Activated T-helper 17 cell treated with anti-CD3 and anti-CD28 coated beads, Interleukin-2, amount 50 U/mL, for 72 hours (primary cell): Measurements from ENCODE around the gene C1orf174. TPM values are rescaled to one million over a fixed set of nuclear protein-coding genes. Genes with fewer than 3 reads are reported as not detected.
A peak's percentile ranks its signal among the peaks of the same experiment; 100 is the strongest.
"Not testable (repeated sequence)": the region's sequence is repeated elsewhere in the genome, so short reads cannot be mapped to it uniquely, and the experiment has no call there.

Source experiments
- ATAC-seq: fragments of 150-1000 bp; cut with Tn5 transposase; replicated peaks from 2 replicates; pipeline ENCODE4 v1.10.0; 2021; ENCODE audit warnings: mild to moderate bottlenecking, moderate library complexity
- H3K27ac Mint-ChIP-seq: one replicate; pipeline ENCODE4 v1.8.0; 2022; ENCODE audit warnings: mixed read lengths
- H3K27me3 Mint-ChIP-seq: one replicate; pipeline ENCODE4 v1.8.0; 2022; ENCODE audit warnings: mixed read lengths
- H3K36me3 Mint-ChIP-seq: one replicate; pipeline ENCODE4 v1.8.0; 2022; ENCODE audit warnings: low read depth, mild to moderate bottlenecking, mixed read lengths
- H3K4me1 Mint-ChIP-seq: one replicate; pipeline ENCODE4 v1.8.0; 2022; ENCODE audit warnings: mixed read lengths
- H3K4me3 Mint-ChIP-seq: one replicate; pipeline ENCODE4 v1.8.0; 2022; ENCODE audit warnings: mild to moderate bottlenecking, mixed read lengths
- H3K9me3 Mint-ChIP-seq: one replicate; pipeline ENCODE4 v1.8.0; 2022; ENCODE audit warnings: mixed read lengths
- total RNA-seq, 2 donors: library from RNA; stranded (reverse); gene quantifications; one replicate each; pipeline ENCODE4 v1.2.3, GENCODE V29; 2022

C1orf174 gene
- total RNA-seq, 2 donors from 2014 or later, result 25.1 to 33.2 TPM

DNA sequence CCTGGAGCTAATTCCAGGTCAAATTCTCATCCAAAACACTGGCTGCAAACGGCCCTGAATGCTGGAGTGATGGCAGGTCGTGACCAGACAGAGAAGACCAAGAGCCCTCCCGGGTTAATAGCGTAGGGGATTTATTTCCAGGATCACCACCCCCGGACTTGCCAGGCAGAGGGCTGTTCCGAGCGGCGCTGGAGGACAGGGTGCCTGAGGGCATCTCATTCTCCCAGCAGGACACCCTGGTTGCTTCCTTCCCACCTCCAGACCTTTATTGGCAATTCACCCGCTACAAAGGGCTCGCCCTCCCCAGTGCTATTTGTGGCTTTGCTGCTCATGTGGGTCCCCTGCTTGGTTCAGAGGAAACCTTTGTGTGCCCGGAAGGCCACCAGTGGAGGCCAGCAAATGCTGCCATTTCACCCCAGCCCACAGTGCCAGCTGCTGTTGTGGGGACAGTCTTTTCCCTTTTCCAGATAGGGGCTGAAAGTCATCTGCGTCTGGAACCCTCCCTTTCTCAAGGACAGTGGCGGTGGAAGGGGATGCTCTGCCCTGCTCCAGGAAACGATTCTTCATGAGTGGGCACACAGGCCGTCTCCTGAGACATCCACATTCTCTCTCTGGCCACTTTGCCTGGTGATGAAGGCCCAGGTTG lies 19.0 kb upstream of the C1orf174 start:
- H3K27ac Mint-ChIP-seq, result no peak overlapping the region
- H3K9me3 Mint-ChIP-seq, result no peaks in the 10 kb centered on the region
- no peaks in the 10 kb centered on the region for H3K4me1 Mint-ChIP-seq
- no peak for ATAC-seq
- no peak overlapping the region for H3K4me3 Mint-ChIP-seq
- H3K27me3 Mint-ChIP-seq, result no peaks in the 10 kb centered on the region
- H3K36me3 Mint-ChIP-seq, result no peaks in the 10 kb centered on the region

DNA sequence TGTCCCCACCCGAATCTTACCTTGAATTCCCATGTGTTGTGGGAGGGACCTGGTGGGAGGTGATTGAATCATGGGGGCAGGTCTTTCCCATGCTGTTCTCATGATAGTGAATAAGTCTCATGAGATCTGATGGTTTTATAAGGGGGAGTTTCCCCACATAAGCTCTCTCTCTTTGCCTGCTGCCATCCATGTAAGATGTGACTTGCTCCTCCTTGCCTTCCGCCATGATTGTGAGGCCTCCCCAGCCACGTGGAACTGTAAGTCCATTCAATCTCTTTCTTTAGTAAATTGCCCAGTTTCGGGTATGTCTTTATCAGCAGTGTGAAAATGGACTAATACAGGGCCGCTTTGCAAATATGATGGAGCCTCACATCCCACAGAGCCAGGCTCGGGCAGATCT lies 18.3 kb upstream of the C1orf174 start:
- H3K27ac Mint-ChIP-seq, H3K9me3 Mint-ChIP-seq, ATAC-seq, H3K4me3 Mint-ChIP-seq, H3K36me3 Mint-ChIP-seq, H3K27me3 Mint-ChIP-seq, H3K4me1 Mint-ChIP-seq: not testable (repeated sequence)

DNA sequence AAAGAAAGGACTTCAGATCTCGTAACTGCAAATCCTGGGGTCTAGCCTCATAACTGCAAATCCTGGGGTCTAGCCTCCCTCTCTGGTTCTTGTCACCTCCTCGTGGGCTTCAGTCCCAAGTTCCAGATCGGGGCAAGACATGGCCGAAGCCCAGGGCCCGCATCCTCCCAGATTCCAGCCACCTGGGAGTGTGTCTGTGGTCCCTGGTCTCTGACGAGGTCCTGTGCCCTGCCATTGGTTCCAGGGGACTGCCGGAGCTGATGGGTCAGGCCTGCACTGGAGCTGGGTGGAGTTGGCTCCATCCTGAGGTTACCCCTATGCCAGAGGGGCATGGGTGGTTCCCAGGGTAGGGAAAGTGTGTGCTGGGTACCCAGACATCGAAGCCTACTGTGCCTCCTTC lies 17.7 kb upstream of the C1orf174 start:
- Mint-ChIP-seq H3K4me3 (no peak overlapping the region), H3K36me3 (no peaks in the 10 kb centered on the region), H3K9me3 (no peaks in the 10 kb centered on the region), H3K27ac (no peak overlapping the region), H3K4me1 (no peaks in the 10 kb centered on the region), H3K27me3 (no peaks in the 10 kb centered on the region)
- ATAC-seq, result no peak

DNA sequence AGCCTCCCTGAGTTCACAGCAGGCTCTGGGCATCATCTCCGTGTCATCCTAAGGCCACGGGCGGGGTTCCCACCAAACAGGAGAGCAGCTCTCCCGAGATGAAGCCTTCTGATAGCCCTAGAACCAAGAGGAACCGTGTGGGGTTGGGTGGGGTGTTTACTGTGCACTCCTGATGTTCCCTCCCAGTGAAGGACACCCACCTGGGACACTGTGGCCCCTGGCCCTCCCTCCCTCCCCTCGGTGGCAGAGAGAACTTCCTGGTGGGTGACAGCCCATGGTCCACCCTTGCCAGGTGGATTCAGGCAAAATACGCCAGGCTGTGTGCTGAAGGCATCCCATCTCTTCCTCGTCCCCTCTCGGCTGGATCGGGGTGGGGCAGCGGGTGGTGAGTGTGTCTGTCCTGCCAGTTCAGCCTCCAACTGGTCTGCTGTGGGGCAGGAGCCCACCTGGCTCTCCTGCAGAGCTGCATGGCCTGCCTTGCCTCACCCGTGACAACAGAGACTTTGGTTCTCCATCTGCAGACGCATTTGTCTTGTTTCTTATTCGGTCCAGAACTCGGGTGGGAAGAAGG lies 15.6 kb upstream of the C1orf174 start:
- H3K36me3 Mint-ChIP-seq, result no peaks in the 10 kb centered on the region
- no peak overlapping the region for H3K27ac Mint-ChIP-seq
- no peaks in the 10 kb centered on the region for H3K4me1 Mint-ChIP-seq
- H3K9me3 Mint-ChIP-seq, result no peaks in the 10 kb centered on the region
- H3K27me3 Mint-ChIP-seq, result no peaks in the 10 kb centered on the region
- no peak for ATAC-seq
- H3K4me3 Mint-ChIP-seq, result no peak overlapping the region

DNA sequence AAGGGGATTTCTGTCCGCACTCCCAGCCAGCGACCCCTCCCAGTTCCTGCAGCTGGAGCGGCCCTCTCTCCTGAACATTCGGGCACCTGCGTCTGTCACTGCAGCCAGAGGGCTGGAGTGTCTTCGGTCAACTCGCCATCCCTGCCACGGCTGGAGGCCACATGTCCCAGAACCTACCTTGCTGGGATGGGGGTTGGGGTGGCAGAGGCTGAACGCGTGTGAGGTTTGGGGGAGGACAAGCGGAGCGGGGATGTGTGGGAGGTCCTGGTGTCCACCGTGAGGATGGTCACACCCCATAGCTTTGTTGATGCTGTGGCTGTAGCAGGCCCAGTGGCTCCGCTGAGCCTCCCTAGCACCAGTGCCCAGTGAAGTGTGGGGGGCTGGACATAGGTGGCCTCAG lies 14.8 kb upstream of the C1orf174 start:
- no peaks in the 10 kb centered on the region for H3K27me3 Mint-ChIP-seq
- no peak for ATAC-seq
- no peak overlapping the region for H3K27ac Mint-ChIP-seq
- no peaks in the 10 kb centered on the region for H3K9me3 Mint-ChIP-seq
- no peak overlapping the region for H3K4me3 Mint-ChIP-seq
- H3K36me3 Mint-ChIP-seq, result no peaks in the 10 kb centered on the region
- no peaks in the 10 kb centered on the region for H3K4me1 Mint-ChIP-seq

DNA sequence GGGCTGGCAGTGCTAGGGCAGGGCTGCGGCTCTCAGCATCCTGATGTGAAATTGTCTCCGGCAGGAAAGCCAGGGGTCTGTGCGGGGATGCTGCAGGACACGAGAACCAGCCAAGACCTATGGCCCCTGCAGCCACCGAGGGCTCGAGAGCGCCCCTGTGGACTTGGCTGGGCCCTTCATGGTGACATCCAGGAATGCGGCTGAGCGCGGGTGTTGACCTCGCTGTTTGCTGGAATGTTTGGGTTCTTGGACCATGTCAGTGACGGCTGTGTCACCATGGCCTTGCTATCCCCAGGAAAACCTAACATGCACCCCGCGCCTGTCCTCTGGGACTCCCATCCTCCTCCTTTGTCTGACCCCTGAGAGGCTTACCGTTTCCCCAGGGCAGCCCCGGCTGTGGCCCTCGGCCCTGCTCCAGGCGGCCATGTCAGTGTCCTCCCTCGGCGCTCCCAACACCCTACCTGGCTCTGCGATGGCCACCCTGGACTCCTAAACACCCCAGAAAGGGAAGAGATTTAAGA lies 14.3 kb upstream of the C1orf174 start:
- H3K9me3 Mint-ChIP-seq, result no peaks in the 10 kb centered on the region
- H3K4me1 Mint-ChIP-seq, result no peaks in the 10 kb centered on the region
- no peaks in the 10 kb centered on the region for H3K36me3 Mint-ChIP-seq
- H3K27me3 Mint-ChIP-seq, result no peaks in the 10 kb centered on the region
- H3K27ac Mint-ChIP-seq, result no peak overlapping the region
- ATAC-seq, result no peak
- no peak overlapping the region for H3K4me3 Mint-ChIP-seq

DNA sequence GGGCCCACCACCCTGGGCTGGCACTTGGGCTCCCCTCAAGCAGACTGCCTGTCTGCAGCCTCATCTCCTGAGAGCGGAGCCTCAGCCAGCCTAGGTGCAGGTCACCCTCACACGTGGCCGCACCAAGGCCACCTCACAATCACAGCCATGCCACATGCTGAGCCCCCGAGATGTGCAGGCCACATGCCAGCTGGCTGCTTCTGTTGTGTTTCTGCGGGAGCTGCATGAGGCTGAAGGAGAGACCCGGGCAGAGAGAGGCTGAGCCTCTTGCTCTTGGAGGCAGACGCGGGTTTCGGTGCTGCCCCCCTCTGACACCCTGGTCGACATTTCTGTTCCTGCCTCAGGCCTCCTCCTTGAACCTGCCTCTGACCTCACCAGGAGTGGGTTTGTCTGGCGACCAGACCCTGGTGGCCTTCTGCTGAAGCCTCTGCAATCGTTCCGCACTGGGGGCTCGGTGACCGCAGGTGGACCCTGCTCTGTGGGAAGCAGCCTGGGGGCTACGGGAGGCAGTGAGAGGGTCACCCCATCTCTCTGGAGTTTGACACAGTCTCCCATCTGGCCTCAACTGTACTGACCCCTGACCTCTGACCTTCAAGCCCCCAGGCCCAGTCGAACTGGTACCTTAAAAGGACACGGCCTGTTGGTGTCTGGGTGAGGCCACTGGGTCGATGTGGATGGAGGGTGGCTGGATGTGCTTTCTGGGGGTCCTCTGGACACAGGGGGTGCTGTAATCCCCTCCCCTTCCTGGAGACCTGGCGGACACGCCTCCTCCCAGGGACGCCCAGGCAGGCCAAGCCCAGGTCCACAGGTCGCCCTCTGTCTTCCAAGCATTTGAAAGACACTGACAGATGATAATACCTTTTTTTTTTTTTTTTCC lies 13.0 kb upstream of the C1orf174 start:
- Mint-ChIP-seq H3K4me3 (no peak overlapping the region), H3K27me3 (no peaks in the 10 kb centered on the region)

DNA sequence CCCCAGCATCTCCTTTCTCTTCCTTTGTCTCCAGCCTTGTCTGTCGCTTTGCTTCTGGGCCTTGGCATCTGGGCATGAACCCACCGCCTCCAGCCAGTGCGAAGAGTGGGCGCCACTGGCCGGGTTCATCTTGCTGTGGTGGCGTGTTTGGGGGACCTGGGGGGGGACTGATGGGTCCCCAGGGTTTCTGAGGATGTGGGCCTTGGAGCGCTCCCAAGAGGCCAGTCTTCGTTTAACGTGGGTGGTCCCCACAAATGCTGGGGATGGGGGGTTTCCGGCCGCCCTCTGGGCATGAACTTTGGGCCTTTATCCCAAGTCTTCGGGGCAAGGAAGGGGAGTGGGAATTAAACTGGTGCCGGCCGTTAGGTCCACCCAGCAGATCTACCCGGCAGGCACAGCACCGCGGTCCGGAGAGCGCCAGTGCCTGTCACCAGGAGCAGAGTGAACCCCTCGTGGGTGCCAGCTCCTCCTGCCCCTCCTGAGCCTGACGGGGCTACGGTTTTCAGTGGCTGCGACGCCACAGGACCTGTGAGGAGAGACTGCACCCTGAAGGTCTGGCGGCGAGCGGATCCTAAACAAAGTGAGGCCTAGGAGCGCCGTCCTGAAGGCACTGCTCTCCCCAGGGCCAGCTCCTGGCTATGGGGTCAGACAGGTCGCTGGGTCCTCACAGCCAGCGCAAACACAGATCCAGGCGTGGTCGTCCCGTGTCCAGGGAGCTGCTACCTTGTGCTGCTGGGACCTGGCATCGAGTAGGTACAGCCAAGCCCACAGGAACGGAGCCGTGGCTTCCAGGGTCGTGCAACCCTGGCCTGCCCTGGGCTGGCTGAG lies 12.1 kb upstream of the C1orf174 start:
- no peak for ATAC-seq
- Mint-ChIP-seq H3K36me3 (no peaks in the 10 kb centered on the region), H3K27ac (no peak overlapping the region), H3K4me1 (no peaks in the 10 kb centered on the region), H3K4me3 (no peak overlapping the region), H3K9me3 (no peaks in the 10 kb centered on the region), H3K27me3 (no peaks in the 10 kb centered on the region)

More for the DNA sequence above, 13.0 kb upstream of the C1orf174 start:
- Mint-ChIP-seq H3K9me3 (no peaks in the 10 kb centered on the region), H3K27ac (no peak overlapping the region), H3K4me1 (no peaks in the 10 kb centered on the region), H3K36me3 (no peaks in the 10 kb centered on the region)
- ATAC-seq, result no peak

DNA sequence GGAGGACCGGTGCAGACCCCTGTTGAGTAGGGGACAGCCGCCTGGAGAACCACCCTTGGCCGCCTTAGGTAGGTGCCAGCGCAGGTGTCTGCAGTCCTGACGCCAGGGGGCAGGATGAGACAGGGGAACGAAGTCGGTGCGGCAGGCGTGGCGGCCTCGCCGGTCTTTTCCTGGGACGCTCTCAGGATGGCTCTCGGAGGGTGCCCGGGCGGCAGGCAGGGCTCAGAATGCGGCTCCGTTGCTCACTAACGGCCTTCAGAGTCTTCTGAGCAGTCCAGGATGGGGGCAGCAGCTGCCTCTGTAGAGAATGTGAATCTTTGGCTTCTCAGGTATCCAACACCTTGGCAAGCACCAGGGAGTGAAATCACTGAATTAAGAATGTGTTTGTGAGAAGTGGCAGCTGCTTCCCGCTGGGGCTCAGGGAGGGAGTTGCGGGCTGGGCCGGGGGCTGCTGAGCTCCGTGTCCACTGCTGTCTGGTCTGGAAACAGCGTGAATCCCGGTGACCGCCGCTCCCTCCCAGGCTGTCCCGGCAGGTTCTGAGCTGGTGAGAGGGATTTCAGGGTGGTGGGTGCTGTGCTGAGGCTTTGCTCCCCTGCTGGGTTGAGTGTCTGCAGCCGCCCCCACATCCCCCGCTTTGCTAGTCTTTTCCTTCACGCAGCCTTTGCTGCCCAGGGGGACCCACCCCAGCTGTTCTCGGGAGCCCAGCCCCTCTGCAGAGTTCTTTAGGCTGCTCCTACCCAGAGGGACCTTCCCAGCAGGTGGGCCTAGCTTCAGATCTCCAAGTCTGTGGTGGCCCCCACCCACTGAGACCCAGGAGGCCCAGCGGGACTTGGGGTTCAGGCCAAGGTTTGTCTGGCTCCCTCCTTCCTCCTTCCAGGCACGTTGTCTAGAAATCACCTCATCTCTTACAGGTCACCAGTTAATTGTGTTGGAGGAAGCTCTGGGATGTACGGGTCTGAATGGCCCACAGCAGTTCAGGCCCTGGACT lies 11.1 kb upstream of the C1orf174 start:
- Mint-ChIP-seq H3K36me3 (no peaks in the 10 kb centered on the region), H3K9me3 (no peaks in the 10 kb centered on the region), H3K27me3 (no peaks in the 10 kb centered on the region), H3K4me1 (no peaks in the 10 kb centered on the region), H3K4me3 (no peak overlapping the region), H3K27ac (no peak overlapping the region)
- peak; percentile 76 for ATAC-seq

DNA sequence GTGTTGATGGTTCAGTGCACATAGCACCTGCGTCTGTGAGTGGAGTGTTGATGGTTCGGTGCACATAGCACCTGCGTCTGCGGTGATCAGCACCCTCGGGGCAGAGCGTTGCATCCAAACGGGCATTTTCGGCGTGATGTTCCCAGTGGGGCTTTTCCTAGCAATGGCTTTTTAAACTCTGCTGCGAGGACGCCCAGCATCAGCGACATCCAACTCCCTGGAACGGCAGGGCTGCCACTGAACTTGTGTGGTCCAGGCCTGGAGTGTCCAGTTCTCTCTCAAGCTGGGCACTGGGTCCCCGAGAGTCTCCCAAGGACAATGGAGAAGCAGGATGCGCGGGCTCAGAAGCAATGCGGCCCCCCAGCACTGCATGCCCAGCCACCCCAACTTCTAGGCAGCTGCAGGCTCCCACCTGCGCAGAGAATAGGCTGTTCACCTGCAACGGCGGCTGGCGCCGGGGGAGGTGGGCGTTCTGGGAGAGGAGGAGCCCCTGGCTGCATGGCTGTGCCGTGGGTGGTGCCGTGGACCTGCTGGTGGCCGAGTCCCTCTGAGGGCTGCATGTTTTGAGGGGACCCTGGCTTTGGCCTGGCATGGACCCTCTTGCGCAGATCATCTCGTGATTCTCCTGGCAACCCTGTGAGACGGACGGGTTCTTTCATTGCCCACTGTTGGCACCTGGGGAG lies 10.1 kb upstream of the C1orf174 start:
- Mint-ChIP-seq H3K4me3 (no peak overlapping the region), H3K4me1 (peaks cover 4% of the 10 kb centered on the region), H3K36me3 (no peaks in the 10 kb centered on the region), H3K27ac (no peak overlapping the region), H3K27me3 (no peaks in the 10 kb centered on the region), H3K9me3 (no peaks in the 10 kb centered on the region)
- no peak for ATAC-seq

DNA sequence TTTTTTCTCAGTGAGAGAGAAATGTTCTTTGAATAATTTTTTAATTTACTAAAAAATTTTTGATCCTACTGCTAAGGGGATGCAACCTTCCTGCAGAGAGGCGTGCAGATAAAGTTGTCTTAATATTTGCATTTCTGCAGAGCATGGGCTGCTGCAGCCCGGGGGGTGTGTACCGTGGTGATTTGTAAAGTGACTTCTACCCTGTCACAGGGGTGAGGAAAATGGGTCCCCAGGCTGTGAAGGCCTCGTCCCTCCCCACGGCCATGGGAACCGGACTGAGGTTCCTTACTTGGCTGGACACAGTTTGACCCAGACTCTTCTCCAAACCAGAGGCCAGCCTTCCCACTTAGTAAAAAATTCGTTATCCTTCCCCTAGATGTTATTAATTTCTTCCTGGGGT lies 9.5 kb upstream of the C1orf174 start:
- ATAC-seq, result no peak
- H3K36me3 Mint-ChIP-seq, result no peaks in the 10 kb centered on the region
- H3K9me3 Mint-ChIP-seq, result no peaks in the 10 kb centered on the region
- no peaks in the 10 kb centered on the region for H3K27me3 Mint-ChIP-seq
- H3K4me1 Mint-ChIP-seq, result peaks cover 4% of the 10 kb centered on the region
- H3K27ac Mint-ChIP-seq, result no peak overlapping the region
- no peak overlapping the region for H3K4me3 Mint-ChIP-seq

DNA sequence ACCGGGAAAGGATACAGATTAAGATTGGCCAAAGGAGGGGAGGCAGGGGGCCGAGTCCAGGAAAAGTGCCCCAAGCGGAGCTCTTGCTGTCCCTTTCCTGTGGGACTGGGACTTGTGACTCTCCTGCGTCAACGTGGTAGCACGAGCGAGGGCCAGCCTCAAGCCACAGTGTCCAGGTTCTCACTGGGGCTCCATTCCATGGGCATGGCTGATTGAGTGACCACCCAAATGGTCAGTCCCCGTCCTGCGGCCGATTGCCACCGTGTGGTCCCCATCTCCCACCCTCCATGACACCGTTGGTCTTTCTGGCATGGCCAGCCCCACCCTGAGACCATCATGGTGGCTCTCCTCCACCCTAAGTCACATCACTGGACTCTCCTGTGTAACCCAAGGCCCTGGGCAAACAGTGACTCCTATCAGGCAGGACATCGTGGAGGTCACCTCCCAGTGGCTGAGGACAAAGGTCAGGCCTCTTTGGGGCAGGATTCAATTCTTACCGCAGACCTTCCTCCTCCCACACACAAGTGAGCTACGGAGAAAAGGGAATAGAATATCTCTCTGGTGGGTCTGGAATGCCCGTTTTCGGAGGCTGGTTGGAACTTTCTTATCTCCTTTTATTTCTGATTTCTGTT lies 8.9 kb upstream of the C1orf174 start:
- Mint-ChIP-seq H3K27ac (no peak overlapping the region), H3K36me3 (no peaks in the 10 kb centered on the region), H3K27me3 (no peaks in the 10 kb centered on the region), H3K4me1 (peaks cover 4% of the 10 kb centered on the region), H3K4me3 (no peak overlapping the region), H3K9me3 (no peaks in the 10 kb centered on the region)
- no peak for ATAC-seq
